Nephron progenitor cell (in vitro differentiated cells): ENCODE data around the gene NGF.

Experiments used
- DNase-seq: peaks from one replicate; pipeline ENCODE4 v3.0.0; 2021
- H3K27ac Mint-ChIP-seq: 2 replicates; pipeline ENCODE4 v1.8.0; 2021; ENCODE audit warnings: mild to moderate bottlenecking, moderate library complexity, mixed read lengths
- H3K27me3 Mint-ChIP-seq: 2 replicates; pipeline ENCODE4 v1.8.0; 2021; ENCODE audit warnings: mild to moderate bottlenecking, low read depth, mixed read lengths; ENCODE audit not compliant: poor library complexity
- H3K36me3 Mint-ChIP-seq: 2 replicates; pipeline ENCODE4 v1.8.0; 2021; ENCODE audit warnings: low read depth, mixed read lengths
- H3K4me1 Mint-ChIP-seq: 2 replicates; pipeline ENCODE4 v1.8.0; 2021; ENCODE audit warnings: mixed read lengths
- H3K4me3 Mint-ChIP-seq: 2 replicates; pipeline ENCODE4 v1.8.0; 2021; ENCODE audit warnings: mild to moderate bottlenecking, moderate library complexity, mixed read lengths
- H3K9me3 Mint-ChIP-seq: 2 replicates; pipeline ENCODE4 v1.8.0; 2021; ENCODE audit warnings: mild to moderate bottlenecking, moderate library complexity, mixed read lengths
- TF ChIP-seq, protein P1 (sequence below): fragments of 200-600 bp; sonication (generic); IDR thresholded peaks from 2 replicates; pipeline ENCODE4 v1.5.0; 2021; ENCODE audit warnings: antibody characterized with exemption

Gene NGF

DNA sequence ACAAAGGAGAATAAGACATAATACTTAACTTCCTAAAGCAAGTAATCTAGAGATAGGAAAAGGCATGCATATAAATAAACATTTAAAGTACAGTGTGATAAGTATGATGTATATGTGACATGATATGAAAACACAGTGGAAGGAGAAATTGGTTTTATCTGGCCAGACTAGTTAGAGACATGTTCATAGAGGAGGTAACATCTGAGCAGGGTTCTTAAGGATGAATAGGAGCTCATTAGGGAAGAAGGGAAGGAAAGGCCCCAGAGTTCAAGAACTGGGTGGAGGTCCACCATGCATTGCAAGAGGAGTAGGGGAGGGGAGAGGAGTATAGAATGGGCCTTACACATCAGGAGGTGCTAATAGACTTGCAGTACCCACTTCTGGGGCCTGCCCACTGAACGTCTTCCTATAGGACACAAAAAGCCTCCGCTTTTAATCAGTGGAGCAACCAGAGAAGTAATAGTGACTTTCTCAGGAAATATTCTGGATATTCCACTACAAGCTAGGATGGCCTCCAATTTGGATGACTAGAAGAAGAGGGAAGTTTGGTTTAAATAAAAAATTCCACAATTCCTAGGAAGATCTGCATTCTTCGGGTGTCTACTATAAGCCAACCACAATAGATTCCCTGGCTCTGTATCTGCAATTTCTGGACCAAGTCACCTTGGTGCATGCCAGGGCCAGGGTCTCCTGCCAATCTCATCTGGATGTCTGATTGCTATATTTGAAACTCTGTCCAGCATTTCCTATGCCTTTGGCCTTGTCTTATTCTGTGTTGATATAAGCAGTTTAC is 41.9 kb downstream of the NGF start:
- Mint-ChIP-seq H3K4me3 (no peak overlapping the region), H3K4me1 (peaks cover 31% of the 10 kb centered on the region), H3K27me3 (no peaks in the 10 kb centered on the region), H3K27ac (no peak overlapping the region), H3K36me3 (no peaks in the 10 kb centered on the region), H3K9me3 (no peaks in the 10 kb centered on the region)
- TF ChIP-seq, protein P1, sequence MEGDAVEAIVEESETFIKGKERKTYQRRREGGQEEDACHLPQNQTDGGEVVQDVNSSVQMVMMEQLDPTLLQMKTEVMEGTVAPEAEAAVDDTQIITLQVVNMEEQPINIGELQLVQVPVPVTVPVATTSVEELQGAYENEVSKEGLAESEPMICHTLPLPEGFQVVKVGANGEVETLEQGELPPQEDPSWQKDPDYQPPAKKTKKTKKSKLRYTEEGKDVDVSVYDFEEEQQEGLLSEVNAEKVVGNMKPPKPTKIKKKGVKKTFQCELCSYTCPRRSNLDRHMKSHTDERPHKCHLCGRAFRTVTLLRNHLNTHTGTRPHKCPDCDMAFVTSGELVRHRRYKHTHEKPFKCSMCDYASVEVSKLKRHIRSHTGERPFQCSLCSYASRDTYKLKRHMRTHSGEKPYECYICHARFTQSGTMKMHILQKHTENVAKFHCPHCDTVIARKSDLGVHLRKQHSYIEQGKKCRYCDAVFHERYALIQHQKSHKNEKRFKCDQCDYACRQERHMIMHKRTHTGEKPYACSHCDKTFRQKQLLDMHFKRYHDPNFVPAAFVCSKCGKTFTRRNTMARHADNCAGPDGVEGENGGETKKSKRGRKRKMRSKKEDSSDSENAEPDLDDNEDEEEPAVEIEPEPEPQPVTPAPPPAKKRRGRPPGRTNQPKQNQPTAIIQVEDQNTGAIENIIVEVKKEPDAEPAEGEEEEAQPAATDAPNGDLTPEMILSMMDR = no peak
- DNase-seq = no peak

DNA sequence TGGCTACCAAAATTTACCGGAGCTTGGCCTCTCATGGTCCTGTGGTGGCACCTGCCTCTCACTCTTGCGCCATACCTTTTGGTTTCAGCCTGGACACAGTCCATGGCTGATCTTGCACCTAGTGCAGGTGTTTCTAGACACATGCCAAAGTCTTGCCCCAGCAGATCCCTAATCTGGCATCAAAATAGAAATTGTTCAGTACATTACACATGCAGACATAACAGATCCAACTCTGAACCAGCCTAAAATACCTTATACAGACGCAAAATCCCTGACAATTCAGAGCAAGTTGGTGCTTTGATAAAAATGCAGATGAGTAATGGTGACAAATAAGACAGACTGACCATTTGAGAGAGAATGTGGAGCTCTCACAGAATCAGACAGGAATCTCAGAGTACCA is 44.1 kb downstream of the NGF start:
- H3K4me1 Mint-ChIP-seq = peaks cover 9% of the 10 kb centered on the region
- H3K9me3 Mint-ChIP-seq = peaks cover 6% of the 10 kb centered on the region
- TF ChIP-seq, protein P1 = no peak
- no peak overlapping the region for H3K4me3 Mint-ChIP-seq
- H3K27me3 Mint-ChIP-seq = peaks cover 3% of the 10 kb centered on the region
- no peak for DNase-seq
- no peaks in the 10 kb centered on the region for H3K36me3 Mint-ChIP-seq
- no peak overlapping the region for H3K27ac Mint-ChIP-seq

DNA sequence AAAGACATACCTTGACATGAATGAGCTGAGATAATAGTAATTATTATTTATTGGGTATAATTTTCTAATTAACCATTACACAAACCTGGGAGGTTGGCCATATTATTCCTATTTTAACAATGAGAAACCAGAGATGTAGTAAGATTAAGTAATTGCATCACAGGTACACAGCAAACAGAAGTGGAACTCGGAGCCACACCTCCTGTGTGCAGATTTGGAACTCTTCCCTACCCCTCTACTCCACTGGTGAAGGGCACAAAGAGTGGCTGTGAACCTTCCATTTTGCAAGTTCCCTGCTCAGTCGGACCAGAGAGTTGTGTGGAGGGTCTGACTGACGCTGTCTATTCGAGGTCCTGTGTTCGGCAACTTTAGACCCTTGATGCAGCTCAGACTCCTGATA is 45.0 kb downstream of the NGF start:
- no peak overlapping the region for H3K4me3 Mint-ChIP-seq
- peaks cover 3% of the 10 kb centered on the region for H3K27me3 Mint-ChIP-seq
- no peaks in the 10 kb centered on the region for H3K36me3 Mint-ChIP-seq
- TF ChIP-seq, protein P1 = no peak
- H3K9me3 Mint-ChIP-seq = peaks cover 6% of the 10 kb centered on the region
- H3K4me1 Mint-ChIP-seq = peaks cover 8% of the 10 kb centered on the region
- H3K27ac Mint-ChIP-seq = no peak overlapping the region
- no peak for DNase-seq

DNA sequence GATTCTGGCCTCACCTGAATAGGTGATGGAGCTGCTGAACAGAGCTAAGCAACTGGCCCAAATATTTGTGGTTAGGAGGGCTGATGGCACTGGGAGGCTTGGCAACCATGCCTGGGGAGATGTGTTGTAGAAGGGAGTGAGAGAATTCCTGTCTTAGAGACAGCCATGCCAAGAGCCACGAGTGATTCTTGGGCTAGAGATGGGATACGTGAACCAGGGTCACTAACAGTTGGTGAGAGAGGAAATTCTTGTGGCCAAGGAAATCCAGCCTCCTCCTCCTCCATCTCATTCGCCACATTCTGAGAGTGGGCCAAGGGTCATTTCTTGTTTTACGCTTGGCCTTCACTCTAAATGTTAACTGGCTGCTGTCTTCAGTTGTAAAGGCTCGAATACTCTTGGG is 46.3 kb downstream of the NGF start:
- Mint-ChIP-seq H3K27me3 (peaks cover 3% of the 10 kb centered on the region), H3K27ac (no peak overlapping the region), H3K9me3 (peaks cover 6% of the 10 kb centered on the region), H3K36me3 (no peaks in the 10 kb centered on the region), H3K4me3 (no peak overlapping the region), H3K4me1 (peaks cover 8% of the 10 kb centered on the region)
- no peak for DNase-seq
- TF ChIP-seq, protein P1 = no peak

DNA sequence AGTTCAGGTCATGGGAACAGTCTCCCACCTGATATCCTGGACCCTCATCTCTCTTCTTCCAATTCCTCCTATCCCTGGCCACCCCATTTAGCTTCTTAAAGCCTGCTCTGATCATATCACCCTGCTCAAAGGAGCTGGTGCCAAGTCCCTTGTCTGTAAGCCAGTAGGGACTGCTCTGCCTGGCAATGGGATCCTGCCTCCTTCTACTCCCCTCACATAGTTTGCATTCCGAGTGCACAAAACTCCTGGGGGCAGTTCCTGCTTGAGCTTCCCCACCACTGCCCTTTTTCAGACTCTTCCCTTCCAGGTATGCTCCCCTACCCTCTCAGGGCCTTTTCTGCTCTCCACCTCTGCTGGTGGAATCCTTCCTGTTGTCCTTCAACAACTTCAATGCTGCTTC is 48.1 kb downstream of the NGF start:
- no peak overlapping the region for H3K27ac Mint-ChIP-seq
- no peak for DNase-seq
- H3K36me3 Mint-ChIP-seq = no peaks in the 10 kb centered on the region
- peaks cover 22% of the 10 kb centered on the region for H3K4me1 Mint-ChIP-seq
- peaks cover 6% of the 10 kb centered on the region for H3K9me3 Mint-ChIP-seq
- peaks cover 3% of the 10 kb centered on the region for H3K27me3 Mint-ChIP-seq
- TF ChIP-seq, protein P1 = no peak
- H3K4me3 Mint-ChIP-seq = no peak overlapping the region

DNA sequence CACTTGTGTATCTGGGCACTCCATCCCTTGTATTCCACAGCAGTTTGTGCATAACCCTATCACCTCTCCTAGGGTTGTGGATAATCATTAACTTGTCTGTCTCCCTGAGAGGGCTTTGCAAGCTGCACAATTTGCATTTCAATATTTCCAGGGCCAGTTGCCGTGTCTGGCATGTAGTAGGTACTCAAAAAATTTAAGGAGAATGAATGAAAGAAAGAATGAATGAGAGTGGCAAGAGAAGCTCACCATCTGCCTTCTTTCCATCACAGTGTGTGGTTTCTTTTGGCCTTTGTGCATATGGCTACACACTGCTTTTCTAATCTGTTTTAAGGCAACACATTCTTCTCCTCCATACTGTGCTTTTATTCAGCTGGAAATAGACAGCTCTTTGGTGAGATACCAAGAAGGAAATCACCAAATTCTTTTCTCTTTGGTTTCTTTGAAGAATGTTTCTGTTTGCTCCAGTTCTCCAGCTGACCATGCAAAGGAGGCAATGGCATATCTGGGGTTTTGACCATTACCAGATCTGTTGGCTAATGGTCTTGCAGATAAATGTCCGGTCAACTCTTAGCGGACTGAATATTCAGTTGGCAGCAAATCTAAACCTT is 49.4 kb downstream of the NGF start:
- Mint-ChIP-seq H3K4me1 (peaks cover 35% of the 10 kb centered on the region), H3K27me3 (peaks cover 3% of the 10 kb centered on the region), H3K4me3 (no peak overlapping the region), H3K36me3 (no peaks in the 10 kb centered on the region), H3K27ac (no peak overlapping the region), H3K9me3 (peaks cover 6% of the 10 kb centered on the region)
- DNase-seq = no peak
- TF ChIP-seq, protein P1 = no peak
